ENCODE measurements around the gene ADARB1. TPM values are rescaled to one million over a fixed set of nuclear protein-coding genes. Genes with fewer than 3 reads are reported as not detected.

The ADARB1 gene
- total and polyA plus RNA-seq, 9 of the 15 experiments (the other 6 are each of a cell fraction or from before 2014, with no cell fraction given) = 6.7 to 16.0 (median 8.3) TPM

DNA sequence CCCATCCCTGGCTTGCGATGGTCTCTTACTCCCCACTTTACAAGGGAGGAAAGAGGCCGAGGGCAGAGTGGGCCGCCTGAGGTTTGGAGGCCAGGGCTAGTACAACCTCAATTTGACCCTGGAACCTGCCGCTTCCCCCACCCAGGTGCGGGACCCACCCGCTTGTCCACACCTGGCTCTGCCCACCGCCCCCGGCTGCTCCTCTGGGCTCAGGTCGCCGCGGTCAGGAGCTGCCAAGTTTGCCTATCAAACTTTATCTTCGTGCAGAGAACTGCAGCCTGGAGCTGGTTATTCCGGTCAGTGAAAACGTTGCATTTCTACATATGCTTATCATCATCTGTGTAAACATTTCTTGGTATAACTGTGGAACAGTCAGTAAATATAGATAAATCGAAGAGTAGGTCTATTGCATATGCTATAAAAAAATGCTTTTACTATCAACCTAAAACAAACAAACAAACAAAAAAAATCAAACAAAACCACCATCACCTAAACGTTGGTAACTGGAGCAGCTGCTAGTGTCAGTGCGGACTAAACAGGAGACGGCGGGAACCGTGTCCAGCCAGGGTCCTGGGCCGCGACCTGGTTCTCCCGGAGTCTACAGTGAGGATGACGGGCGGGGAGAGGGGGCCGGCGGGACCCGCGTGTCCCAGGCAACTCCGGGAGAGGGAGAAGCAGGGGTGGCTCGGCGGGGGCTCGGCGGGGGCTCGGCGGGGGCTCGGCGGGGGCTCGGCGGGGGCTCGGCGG, 906 bp upstream of the ADARB1 start (continued):
- TF ChIP-seq FOXK2 (conservative IDR thresholded peaks at IDR 0.05 in 1 of 2, IDR thresholded peaks at IDR 0.05 in 1 of 2; ENCODE audit: low read depth in 2 of 2) = peak; percentile 56 to 58; a peak in 1 of 4 replicates
- no peak for TF ChIP-seq U2AF2 (optimal IDR thresholded peaks at IDR 0.05; ENCODE audit: low read depth, low read length)
- TF ChIP-seq ZNF316 (IDR thresholded peaks at IDR 0.05) = peak; percentile 95
- 0 out of 2 replicates have a peak, but pooled peaks have one; percentile 16 for TF ChIP-seq ZSCAN32 (CRISPR knock-in tag; IDR thresholded peaks at IDR 0.05)
- TF ChIP-seq TSC22D4 (tag; IDR thresholded peaks at IDR 0.05) = no peak
- TF ChIP-seq, protein P1, sequence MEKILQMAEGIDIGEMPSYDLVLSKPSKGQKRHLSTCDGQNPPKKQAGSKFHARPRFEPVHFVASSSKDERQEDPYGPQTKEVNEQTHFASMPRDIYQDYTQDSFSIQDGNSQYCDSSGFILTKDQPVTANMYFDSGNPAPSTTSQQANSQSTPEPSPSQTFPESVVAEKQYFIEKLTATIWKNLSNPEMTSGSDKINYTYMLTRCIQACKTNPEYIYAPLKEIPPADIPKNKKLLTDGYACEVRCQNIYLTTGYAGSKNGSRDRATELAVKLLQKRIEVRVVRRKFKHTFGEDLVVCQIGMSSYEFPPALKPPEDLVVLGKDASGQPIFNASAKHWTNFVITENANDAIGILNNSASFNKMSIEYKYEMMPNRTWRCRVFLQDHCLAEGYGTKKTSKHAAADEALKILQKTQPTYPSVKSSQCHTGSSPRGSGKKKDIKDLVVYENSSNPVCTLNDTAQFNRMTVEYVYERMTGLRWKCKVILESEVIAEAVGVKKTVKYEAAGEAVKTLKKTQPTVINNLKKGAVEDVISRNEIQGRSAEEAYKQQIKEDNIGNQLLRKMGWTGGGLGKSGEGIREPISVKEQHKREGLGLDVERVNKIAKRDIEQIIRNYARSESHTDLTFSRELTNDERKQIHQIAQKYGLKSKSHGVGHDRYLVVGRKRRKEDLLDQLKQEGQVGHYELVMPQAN (IDR thresholded peaks at IDR 0.05; ENCODE audit: borderline replicate concordance) = peak; percentile 73
- TF ChIP-seq RB1 (IDR thresholded peaks at IDR 0.05; ENCODE audit: low read depth) = peak; percentile 6; the same call in 1 of the 2 replicates
- 0 out of 2 replicates have a peak, but pooled peaks have one; percentile 20 for TF ChIP-seq ZNF133 (CRISPR knock-in tag; IDR thresholded peaks at IDR 0.05)
- TF ChIP-seq POLR2B (IDR thresholded peaks at IDR 0.05; ENCODE audit: low read depth, partially characterized antibody) = peak; percentile 98
- TF ChIP-seq OTX1 (CRISPR knock-in tag; IDR thresholded peaks at IDR 0.05) = peak; percentile 67
- TF ChIP-seq NUFIP1 (IDR thresholded peaks at IDR 0.05; ENCODE audit: partially characterized antibody) = peak; percentile 61
- peak; percentile 84 for TF ChIP-seq TEAD4 (IDR thresholded peaks at IDR 0.05; ENCODE audit: low read length)
- TF ChIP-seq TEAD4 (CRISPR knock-in tag; IDR thresholded peaks at IDR 0.05; ENCODE audit: borderline replicate concordance) = no peak
- TF ChIP-seq ELF4 (CRISPR knock-in tag; IDR thresholded peaks at IDR 0.05) = peak; percentile 5
- 0 out of 2 replicates have a peak, but pooled peaks have one; percentile 8 for TF ChIP-seq ZNF12 (CRISPR knock-in tag; IDR thresholded peaks at IDR 0.05)
- 0 out of 4 replicates have a peak, but pooled peaks of 1 of the 2 experiments have one; percentile 46 for TF ChIP-seq TEAD1 (CRISPR knock-in tag; IDR thresholded peaks at IDR 0.05)
- TF ChIP-seq IFI16 (CRISPR knock-in tag; IDR thresholded peaks at IDR 0.05) = 0 out of 2 replicates have a peak, but pooled peaks have one; percentile 29
- no peak for TF ChIP-seq ZNF696 (CRISPR knock-in tag; conservative IDR thresholded peaks at IDR 0.05)
- 0 out of 2 replicates have a peak, but pooled peaks have one; percentile 31 for TF ChIP-seq ZNF134 (CRISPR knock-in tag; conservative IDR thresholded peaks at IDR 0.05)
- no peak for TF ChIP-seq PURB (CRISPR knock-in tag; IDR thresholded peaks at IDR 0.05; ENCODE audit: low read depth)
- peak in 1 of 2 experiments; percentile 98; a peak in 2 of 4 replicates for TF ChIP-seq ZMIZ1 (IDR thresholded peaks at IDR 0.05; ENCODE audit: low read depth in 2 of 2, low read length in 2 of 2)
- TF ChIP-seq, protein P2, sequence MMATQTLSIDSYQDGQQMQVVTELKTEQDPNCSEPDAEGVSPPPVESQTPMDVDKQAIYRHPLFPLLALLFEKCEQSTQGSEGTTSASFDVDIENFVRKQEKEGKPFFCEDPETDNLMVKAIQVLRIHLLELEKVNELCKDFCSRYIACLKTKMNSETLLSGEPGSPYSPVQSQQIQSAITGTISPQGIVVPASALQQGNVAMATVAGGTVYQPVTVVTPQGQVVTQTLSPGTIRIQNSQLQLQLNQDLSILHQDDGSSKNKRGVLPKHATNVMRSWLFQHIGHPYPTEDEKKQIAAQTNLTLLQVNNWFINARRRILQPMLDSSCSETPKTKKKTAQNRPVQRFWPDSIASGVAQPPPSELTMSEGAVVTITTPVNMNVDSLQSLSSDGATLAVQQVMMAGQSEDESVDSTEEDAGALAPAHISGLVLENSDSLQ (IDR thresholded peaks at IDR 0.05) = peak; percentile 56
- TF ChIP-seq MTA3 (IDR thresholded peaks at IDR 0.05; ENCODE audit: borderline replicate concordance) = peak; percentile 62

Measured in K562 (cell line).